Measurements from ENCODE around the gene PMP22.
"Not testable (repeated sequence)": the region's sequence is repeated elsewhere in the genome, so short reads cannot be mapped to it uniquely, and the experiment has no call there.

Gene PMP22

GRCh38 chr17:15210247-15210646 is 54.9 kb downstream of the PMP22 start:
- DNase-seq (ENCODE audit: low spot score) = no peak

GRCh38 chr17:15203062-15203461 is 62.1 kb downstream of the PMP22 start:
- DNase-seq (ENCODE audit: low spot score) = not testable (repeated sequence)

DNA sequence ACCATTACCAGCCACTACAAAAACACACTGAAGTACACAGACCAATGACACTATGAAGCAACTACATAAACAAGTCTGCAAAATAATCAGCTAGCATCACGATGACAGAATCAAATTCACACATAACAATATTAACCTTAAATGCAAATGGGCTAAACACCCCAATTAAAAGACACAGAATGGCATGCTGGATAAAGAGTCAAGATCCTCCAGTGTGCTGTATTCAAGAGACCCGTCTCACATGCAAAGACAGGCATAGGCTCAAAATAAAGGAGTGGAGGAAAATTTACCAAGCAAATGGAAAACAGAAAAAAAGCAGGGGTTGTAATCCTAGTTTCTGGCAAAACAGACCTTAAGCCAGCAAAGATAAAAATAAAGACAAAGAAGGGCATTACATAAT is 64.6 kb downstream of the PMP22 start:
- not testable (repeated sequence) for DNase-seq (ENCODE audit: low spot score)

- DNase-seq (ENCODE audit: low spot score) = no peak
Observed at GRCh38 chr17:15197229-15197628, 67.9 kb downstream of the PMP22 start.

DNA sequence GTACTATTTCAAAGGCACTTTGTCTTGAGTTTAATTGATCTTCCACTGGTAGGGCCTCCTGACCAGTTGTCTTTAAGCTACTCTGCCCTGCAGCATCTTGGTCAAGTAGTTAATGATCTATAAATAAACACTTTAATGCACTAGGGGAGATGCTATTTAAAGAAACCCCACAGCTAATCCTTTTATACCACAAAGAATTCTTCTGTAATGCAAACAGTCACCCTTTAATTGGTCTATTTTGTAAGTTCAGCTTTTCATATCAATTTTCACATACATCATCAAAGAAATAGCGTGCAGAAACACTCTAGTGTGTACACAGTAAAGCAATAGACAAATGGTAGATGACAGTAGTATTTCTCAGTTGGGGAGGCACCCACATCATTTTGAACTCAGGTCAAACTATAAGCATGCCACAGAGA is 70.3 kb downstream of the PMP22 start:
- DNase-seq (ENCODE audit: low spot score) = no peak

DNA sequence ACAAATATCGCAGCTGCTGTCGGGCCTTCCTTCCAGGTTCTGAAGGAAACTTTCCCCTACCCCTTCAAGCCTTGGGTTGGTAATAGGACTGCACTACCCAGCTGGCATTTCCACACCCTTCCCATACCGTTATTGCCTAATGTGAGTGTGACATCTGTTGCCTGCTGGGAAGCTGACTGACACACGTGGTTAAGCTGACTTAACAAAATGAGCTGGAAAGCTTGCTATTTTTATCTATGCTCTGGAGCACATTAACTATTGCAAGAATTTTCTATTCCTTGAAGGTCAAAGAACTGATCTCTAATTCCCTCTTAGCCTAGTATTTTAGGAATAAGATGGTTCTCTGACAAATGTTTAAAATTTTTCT is 79.5 kb downstream of the PMP22 start:
- no peak for DNase-seq (ENCODE audit: low spot score)

DNA sequence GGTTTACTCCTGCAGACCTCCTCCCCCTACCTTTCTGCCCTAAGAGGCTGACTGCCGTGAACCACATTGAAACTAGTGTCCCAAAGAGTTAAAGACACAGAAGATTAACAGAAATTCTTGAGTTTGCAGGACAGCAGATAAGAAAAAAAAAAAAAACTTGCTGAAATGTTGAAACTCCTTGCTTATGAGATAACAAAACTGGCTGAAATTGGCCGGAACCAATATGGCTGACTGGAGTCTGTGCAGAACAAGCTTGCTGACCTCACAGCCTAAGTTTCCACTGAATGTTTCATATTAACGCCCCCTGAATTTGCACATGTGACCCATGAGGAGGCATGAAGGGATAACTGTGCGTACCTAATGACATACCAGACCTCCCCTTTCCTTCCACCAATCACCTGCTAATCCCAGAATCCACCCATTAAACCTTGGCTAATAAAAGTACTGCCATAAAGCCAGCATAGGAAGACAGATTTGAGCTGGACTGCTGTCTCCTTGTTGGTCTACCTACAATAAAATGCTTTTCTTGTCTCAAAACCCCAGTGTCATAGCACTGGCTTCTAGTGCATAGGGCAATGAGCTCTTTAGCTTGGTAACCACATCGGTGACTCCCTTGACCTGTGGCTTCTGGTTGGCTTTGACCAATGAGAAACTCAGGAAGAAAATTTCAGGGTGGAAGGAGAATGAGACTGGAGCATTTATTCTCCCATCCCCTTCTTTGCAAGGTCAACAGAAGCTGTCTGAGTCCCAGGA is 80.1 kb downstream of the PMP22 start:
- DNase-seq (ENCODE audit: low spot score) = no peak

DNA sequence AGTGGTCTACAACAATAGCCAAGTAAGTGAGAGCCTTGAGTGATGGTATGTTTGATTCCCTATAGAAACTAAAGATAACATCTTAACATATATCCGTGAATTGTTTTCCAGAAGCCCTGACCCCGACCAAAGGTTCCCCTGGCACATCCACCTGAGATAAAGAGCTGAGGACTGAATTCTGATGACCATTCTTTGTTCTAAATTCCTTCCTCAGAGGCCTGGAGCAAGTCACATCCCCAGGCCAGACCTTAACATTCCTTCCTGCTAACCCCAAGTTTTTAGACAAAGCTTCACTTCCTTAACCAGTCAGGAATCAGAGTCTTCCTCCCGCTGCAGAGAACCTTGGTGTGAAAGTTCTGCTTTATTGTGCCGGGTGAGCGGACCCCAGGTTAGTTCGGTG is 83.3 kb downstream of the PMP22 start:
- no peak for DNase-seq (ENCODE audit: low spot score)

DNA sequence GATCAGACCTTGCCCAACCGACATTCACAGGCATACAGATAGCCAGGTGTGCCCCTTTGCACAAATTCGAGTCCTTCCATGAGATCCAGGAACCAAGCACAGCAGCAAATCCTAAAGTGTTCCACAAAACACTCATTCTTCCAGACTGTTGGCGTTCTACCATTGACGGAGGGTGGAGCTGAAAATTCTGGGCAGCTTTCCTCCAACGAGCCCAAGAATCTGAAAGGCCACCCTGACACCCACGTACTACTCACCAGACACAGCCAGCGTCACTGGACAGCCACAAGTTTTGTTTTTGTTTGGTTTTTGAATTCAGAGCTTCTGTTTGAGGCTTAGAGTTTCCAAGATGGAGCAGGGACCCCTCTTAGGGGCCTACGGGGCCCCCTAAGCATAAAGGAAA is 83.8 kb downstream of the PMP22 start:
- DNase-seq (ENCODE audit: low spot score) = no peak

GRCh38 chr17:15180121-15180561 is 85.0 kb downstream of the PMP22 start:
- peak; percentile 39 for DNase-seq (ENCODE audit: low spot score)
